HEK293 (cell line): Measurements from ENCODE around the gene FOXP1.

Experiments
- ATF2 ChIP-seq: fragments of 450-650 bp; formaldehyde crosslinking; IDR thresholded peaks from 2 replicates; pipeline ENCODE4 v1.5.1; 2016; ENCODE audit warnings: missing biosample characterization, missing genetic modification characterization, low read depth
- CTCF ChIP-seq: fragments of 450-650 bp; formaldehyde crosslinking; IDR thresholded peaks from 2 replicates; pipeline ENCODE4 v1.5.1; 2016; ENCODE audit warnings: missing biosample characterization, missing genetic modification characterization
- KLF16 ChIP-seq: fragments of 450-650 bp; formaldehyde crosslinking; IDR thresholded peaks from 2 replicates; pipeline ENCODE4 v1.5.1; 2017; ENCODE audit warnings: missing biosample characterization, missing genetic modification characterization
- PATZ1 ChIP-seq: fragments of 450-650 bp; formaldehyde crosslinking; IDR thresholded peaks from 2 replicates; pipeline ENCODE4 v1.5.1; 2016; ENCODE audit warnings: missing biosample characterization, missing genetic modification characterization
- SCRT2 ChIP-seq: fragments of 450-650 bp; formaldehyde crosslinking; IDR thresholded peaks from 2 replicates; pipeline ENCODE4 v1.5.1; 2016; ENCODE audit warnings: missing biosample characterization, missing genetic modification characterization
- SETDB1 ChIP-seq: IDR thresholded peaks from one replicate; pipeline ENCODE4 v1.6.1; 2017; ENCODE audit warnings: mild to moderate bottlenecking, low read length, moderate library complexity, mixed read lengths; ENCODE audit not compliant: insufficient read length
- ZNF24 ChIP-seq: fragments of 450-650 bp; formaldehyde crosslinking; IDR thresholded peaks from 2 replicates; pipeline ENCODE4 v1.5.1; 2016; ENCODE audit warnings: missing biosample characterization, missing genetic modification characterization
- ZNF37A ChIP-seq: fragments of 450-650 bp; IDR thresholded peaks from 2 replicates; pipeline ENCODE4 v1.5.1; 2018; ENCODE audit warnings: missing biosample characterization, missing genetic modification characterization
- ZNF423 ChIP-seq: fragments of 450-650 bp; formaldehyde crosslinking; IDR thresholded peaks from 2 replicates; pipeline ENCODE4 v1.5.1; 2016; ENCODE audit warnings: missing biosample characterization, missing genetic modification characterization
- ZNF501 ChIP-seq: fragments of 450-650 bp; formaldehyde crosslinking; IDR thresholded peaks from 2 replicates; pipeline ENCODE4 v1.5.1; 2016; ENCODE audit warnings: missing biosample characterization, missing genetic modification characterization
- ZNF561 ChIP-seq: fragments of 450-650 bp; IDR thresholded peaks from 2 replicates; pipeline ENCODE4 v1.5.1; 2018; ENCODE audit warnings: missing biosample characterization, missing genetic modification characterization, borderline replicate concordance
- ZNF639 ChIP-seq: fragments of 450-650 bp; formaldehyde crosslinking; IDR thresholded peaks from 2 replicates; pipeline ENCODE4 v1.5.1; 2016; ENCODE audit warnings: missing biosample characterization, missing genetic modification characterization
- ZNF658 ChIP-seq: fragments of 450-650 bp; formaldehyde crosslinking; IDR thresholded peaks from 2 replicates; pipeline ENCODE4; 2016; ENCODE audit warnings: missing biosample characterization, missing genetic modification characterization

- TF ChIP-seq KLF16 (no peak), ZNF658 (tag by site-specific recombination) (no peak), ZNF37A (tag by site-specific recombination) (no peak), CTCF (tag by site-specific recombination) (no peak), SCRT2 (tag by site-specific recombination) (no peak), ZNF501 (tag by site-specific recombination) (no peak), ZNF423 (tag by site-specific recombination) (no peak), SETDB1 (no peak), ZNF639 (tag by site-specific recombination) (no peak), PATZ1 (no peak), ATF2 (tag by site-specific recombination) (no peak), ZNF24 (tag by site-specific recombination) (no peak), ZNF561 (tag by site-specific recombination) (no peak)
These were observed 82.8 kb downstream of the FOXP1 start for GRCh38 chr3:71500696-71501095.
